MM.1S (cell line): ENCODE results near the gene LEPROT.

Experiments
- EZH2 ChIP-seq: fragments of 300-600 bp; sonication (generic); optimal IDR thresholded peaks from 2 replicates; pipeline ENCODE3; 2017; ENCODE audit warnings: low read depth, mild to moderate bottlenecking, antibody characterized with exemption, low read length, mixed read lengths
- TF ChIP-seq, protein P1 (sequence below): fragments of 300-600 bp; sonication (generic); IDR thresholded peaks from 2 replicates; pipeline ENCODE4 v1.5.1; 2016; ENCODE audit warnings: antibody characterized with exemption, low read length, mixed read lengths

DNA sequence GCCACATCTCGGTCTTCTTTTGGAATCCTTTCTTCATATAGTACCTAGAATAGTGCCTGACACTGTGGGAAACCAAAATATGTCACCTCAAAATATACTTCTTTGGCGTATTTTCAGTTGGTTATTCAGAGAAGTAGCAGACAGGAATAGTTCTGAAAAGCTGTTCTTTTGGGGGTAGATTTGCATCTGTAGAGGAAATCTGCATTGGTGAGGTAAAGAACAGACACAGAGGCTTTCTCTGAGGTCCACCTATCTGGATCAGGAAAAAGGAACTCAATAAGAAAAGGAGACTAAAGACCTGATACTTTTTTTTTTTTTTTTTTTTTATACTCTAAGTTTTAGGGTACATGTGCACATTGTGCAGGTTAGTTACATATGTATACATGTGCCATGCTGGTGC lies 23.2 kb downstream of the LEPROT start:
- TF ChIP-seq, protein P1, sequence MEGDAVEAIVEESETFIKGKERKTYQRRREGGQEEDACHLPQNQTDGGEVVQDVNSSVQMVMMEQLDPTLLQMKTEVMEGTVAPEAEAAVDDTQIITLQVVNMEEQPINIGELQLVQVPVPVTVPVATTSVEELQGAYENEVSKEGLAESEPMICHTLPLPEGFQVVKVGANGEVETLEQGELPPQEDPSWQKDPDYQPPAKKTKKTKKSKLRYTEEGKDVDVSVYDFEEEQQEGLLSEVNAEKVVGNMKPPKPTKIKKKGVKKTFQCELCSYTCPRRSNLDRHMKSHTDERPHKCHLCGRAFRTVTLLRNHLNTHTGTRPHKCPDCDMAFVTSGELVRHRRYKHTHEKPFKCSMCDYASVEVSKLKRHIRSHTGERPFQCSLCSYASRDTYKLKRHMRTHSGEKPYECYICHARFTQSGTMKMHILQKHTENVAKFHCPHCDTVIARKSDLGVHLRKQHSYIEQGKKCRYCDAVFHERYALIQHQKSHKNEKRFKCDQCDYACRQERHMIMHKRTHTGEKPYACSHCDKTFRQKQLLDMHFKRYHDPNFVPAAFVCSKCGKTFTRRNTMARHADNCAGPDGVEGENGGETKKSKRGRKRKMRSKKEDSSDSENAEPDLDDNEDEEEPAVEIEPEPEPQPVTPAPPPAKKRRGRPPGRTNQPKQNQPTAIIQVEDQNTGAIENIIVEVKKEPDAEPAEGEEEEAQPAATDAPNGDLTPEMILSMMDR = no peak
- no peak for TF ChIP-seq EZH2
